Measurements from ENCODE around the gene FOXB1.

FOXB1 gene

DNA sequence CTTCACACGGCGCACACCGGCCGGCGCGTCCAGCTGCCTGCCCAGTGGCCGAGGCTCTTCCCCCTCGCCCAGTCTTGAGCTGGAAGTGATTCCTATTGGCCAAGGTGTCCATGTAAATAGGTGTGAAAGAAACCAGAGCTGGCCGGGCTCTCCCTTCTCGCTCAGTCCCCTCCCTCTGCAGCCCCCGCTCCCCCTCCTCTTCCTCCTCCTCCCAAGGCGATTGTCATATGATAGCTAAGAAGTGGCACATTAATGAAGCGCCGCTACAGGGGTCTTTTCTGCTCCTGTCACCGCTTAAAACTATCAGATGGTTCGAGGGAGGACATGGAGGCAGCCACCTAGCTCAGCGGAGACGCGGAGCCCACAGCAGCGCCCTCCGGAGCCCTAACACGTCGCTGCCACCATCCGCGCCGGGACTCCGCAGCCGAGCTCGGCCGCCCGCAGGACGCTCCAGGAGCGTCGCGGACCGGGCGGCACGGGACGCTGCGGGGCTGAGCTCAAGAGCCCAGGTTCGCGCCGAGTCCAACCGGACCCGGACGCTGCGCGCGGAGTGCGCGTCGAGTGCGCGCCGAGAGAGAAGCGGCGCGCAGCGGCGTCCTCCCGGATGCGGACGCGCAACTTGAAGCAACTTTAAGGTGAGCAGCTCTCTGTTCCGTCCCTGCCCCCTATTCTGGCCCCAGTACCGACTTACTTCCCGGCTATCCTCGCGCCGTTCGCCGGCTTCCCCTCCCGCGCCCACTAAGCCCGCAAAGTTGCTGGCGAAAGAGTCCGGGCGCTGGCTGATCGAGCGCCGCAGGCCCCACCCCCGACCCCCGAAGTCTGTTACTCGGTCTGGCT lies at the start of gene FOXB1:
FOXB1 (plus strand) TSS at position 303 of the 837 bp plus-strand sequence. CDS start 653 bp downstream, outside the sequence.
- no peak for DNase-seq (ENCODE audit: low read depth)
- TF ChIP-seq CTCF (IDR thresholded peaks at IDR 0.05; ENCODE audit: low read depth, low read length, missing control alignments) = no peak
- no peak within 1 kb of the TSS; the same call in 1 of the 2 replicates for H3K4me3 ChIP-seq (ENCODE audit: low read depth, low read length)

GRCh38 chr15:59958288-59958687 lies 45.8 kb upstream of the FOXB1 start:
- DNase-seq (ENCODE audit: low read depth) = no peak
- no peak overlapping the region for H3K4me3 ChIP-seq (ENCODE audit: low read depth, low read length)
- no peak for TF ChIP-seq CTCF (IDR thresholded peaks at IDR 0.05; ENCODE audit: low read depth, low read length, missing control alignments)

- DNase-seq (ENCODE audit: low read depth) = no peak
- no peak overlapping the region for H3K4me3 ChIP-seq (ENCODE audit: low read depth, low read length)
- TF ChIP-seq CTCF (IDR thresholded peaks at IDR 0.05; ENCODE audit: low read depth, low read length, missing control alignments) = no peak
Measured at GRCh38 chr15:59960318-59960717, 43.8 kb upstream of the FOXB1 start.

- no peak overlapping the region for H3K4me3 ChIP-seq (ENCODE audit: low read depth, low read length)
- TF ChIP-seq CTCF (IDR thresholded peaks at IDR 0.05; ENCODE audit: low read depth, low read length, missing control alignments) = no peak
- no peak for DNase-seq (ENCODE audit: low read depth)
Measured at GRCh38 chr15:59963322-59963721, 40.8 kb upstream of the FOXB1 start.

DNA sequence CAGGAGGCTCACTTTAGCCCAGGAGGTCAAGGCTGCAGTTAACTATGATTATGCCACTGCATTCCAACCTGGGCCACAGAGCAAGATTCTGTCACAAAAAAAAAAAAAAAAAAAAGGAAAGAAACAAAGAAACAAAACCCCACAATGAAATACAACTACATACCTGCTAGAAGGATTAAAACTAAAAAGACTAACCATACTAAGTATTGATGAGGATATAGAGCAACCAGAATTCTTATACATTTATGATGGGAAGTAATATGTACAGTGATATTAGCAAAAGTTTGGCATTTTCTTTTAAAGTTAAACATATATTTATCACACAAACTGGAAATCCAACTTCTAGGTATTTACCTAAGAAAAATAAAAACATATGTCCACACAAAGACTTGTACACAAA lies 40.2 kb upstream of the FOXB1 start:
- TF ChIP-seq CTCF (IDR thresholded peaks at IDR 0.05; ENCODE audit: low read depth, low read length, missing control alignments) = no peak
- no peak overlapping the region for H3K4me3 ChIP-seq (ENCODE audit: low read depth, low read length)
- DNase-seq (ENCODE audit: low read depth) = no peak

DNA sequence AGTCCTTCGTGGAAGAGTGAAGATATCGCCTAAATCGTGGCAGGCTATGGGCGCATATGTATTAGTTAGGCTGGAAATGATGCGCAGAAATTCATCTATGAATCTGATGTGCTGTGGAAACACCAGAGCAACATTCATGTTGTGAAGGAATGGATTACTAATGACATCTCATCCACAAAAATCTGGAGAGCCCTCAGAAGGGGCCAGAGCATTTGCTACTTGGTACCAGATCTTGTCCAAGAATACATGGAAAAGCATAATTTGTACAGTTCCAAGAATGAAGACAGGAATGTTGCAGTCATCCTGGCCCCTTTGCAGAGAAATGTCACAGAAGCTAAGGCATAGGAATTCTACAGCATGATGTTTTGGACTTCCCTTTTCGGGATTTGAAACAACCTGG lies 38.4 kb upstream of the FOXB1 start:
- DNase-seq (ENCODE audit: low read depth) = no peak
- no peak for TF ChIP-seq CTCF (IDR thresholded peaks at IDR 0.05; ENCODE audit: low read depth, low read length, missing control alignments)
- no peak overlapping the region for H3K4me3 ChIP-seq (ENCODE audit: low read depth, low read length)

GRCh38 chr15:59966262-59966661 lies 37.8 kb upstream of the FOXB1 start:
- no peak overlapping the region for H3K4me3 ChIP-seq (ENCODE audit: low read depth, low read length)
- no peak for DNase-seq (ENCODE audit: low read depth)

More at GRCh38 chr15:59966262-59966661, 37.8 kb upstream of the FOXB1 start:
- no peak for TF ChIP-seq CTCF (IDR thresholded peaks at IDR 0.05; ENCODE audit: low read depth, low read length, missing control alignments)
